Stomach (tissue), 9 donors: ENCODE results near the gene PEDS1. TPM values are rescaled to one million over a fixed set of nuclear protein-coding genes. Genes with fewer than 3 reads are reported as not detected.

Experiments used
- DNase-seq, 2 donors: peaks; one replicate each; pipeline versions ENCODE4 v3.0.0 to v3.0.0-alpha.2; 2013 to 2019
- H3K27ac ChIP-seq, 5 donors: fragments of 200-600 bp in 4 of 5; sonication (generic) in 4 of 5; one replicate each; pipeline ENCODE4 v1.5.1; 2013 to 2019; ENCODE audit warnings: mild to moderate bottlenecking in 1 of 5, moderate library complexity in 1 of 5
- H3K27me3 ChIP-seq, 3 donors: fragments of 200-600 bp; sonication (generic); one replicate each; pipeline ENCODE4 v1.5.1; 2017 to 2019; ENCODE audit warnings: mixed run types in 1 of 3
- H3K36me3 ChIP-seq, 4 donors: fragments of 200-600 bp; sonication (generic); 1 replicate in 3 of 4; 2 replicates in 1 of 4; pipeline ENCODE4 v1.5.1; 2016 to 2019
- H3K4me1 ChIP-seq, 4 donors: fragments of 200-600 bp; sonication (generic); one replicate each; pipeline ENCODE4 v1.5.1; 2016 to 2019
- H3K4me3 ChIP-seq, 4 donors: fragments of 200-600 bp; sonication (generic) in 3 of 4; one replicate each; pipeline ENCODE4 v1.5.1; 2016 to 2019; ENCODE audit warnings: mild to moderate bottlenecking in 1 of 4
- H3K9me3 ChIP-seq, 4 donors: fragments of 200-600 bp; sonication (generic); one replicate each; pipeline ENCODE4 v1.5.1; 2016 to 2019
- EP300 ChIP-seq: sonication (generic); formaldehyde crosslinking; IDR thresholded peaks from one replicate; pipeline ENCODE4 v1.6.1; 2017; ENCODE audit warnings: antibody characterized with exemption
- POLR2A ChIP-seq, 4 donors: fragments of 450-650 bp; IDR thresholded peaks; one replicate each; pipeline ENCODE4 v1.6.1; 2016; ENCODE audit warnings: antibody characterized with exemption in 4 of 4, control low read depth in 2 of 4, mild to moderate bottlenecking in 1 of 4, moderate library complexity in 1 of 4
- POLR2AphosphoS5 ChIP-seq, 3 donors: sonication (generic); formaldehyde crosslinking; IDR thresholded peaks; one replicate each; pipeline ENCODE4 v1.6.1; 2016; ENCODE audit warnings: antibody characterized with exemption in 3 of 3
- WGBS, 5 donors: extraction: QIAGEN DNeasy Blood & Tissue Kit in 3 of 5; methylation state at CpG; one replicate each; pipeline versions ENCODE4 v1.1.5 to v1.1.7; 2013 to 2018; 5-methylcytosine and 5-hydroxymethylcytosine counted together
- intact Hi-C: fragments of 100-400 bp; cut with DNase I; formaldehyde crosslinking; loops from one replicate; pipeline ENCODE4 v1.15.1; 2023; ENCODE audit warnings: low total_unique reads
- polyA plus RNA-seq, 3 donors: library from polyadenylated mRNA; stranded (reverse); fragments of 200-250 nt; gene quantifications; one replicate each; pipeline ENCODE4 v1.2.3, GENCODE V29; 2013
- total RNA-seq, 5 donors: library from RNA; depleted of rRNA; stranded (reverse); fragments of >200 nt; gene quantifications; one replicate each; pipeline versions ENCODE4 v1.1.0 to v1.2.3, GENCODE V29; 2014 to 2016
- TF ChIP-seq, protein P1 (sequence below), 7 experiments: fragments of 450-650 bp in 4 of 7; fragments of 200-600 bp in 3 of 7; sonication (generic) in 3 of 7; IDR thresholded peaks; one replicate each; pipeline ENCODE4 v1.5.1; 2016 to 2019; ENCODE audit warnings: antibody characterized with exemption in 7 of 7, control low read depth in 2 of 7, mild to moderate bottlenecking in 1 of 7
- donor health status: healthy with polysubstance abuse.
- donor health status: Bipolar disorder and iron deficiency.
- donor health status: healthy.

PEDS1 gene
- total and polyA plus RNA-seq, 8 donors = 1.8 to 79.4 (median 17.5) TPM

DNA sequence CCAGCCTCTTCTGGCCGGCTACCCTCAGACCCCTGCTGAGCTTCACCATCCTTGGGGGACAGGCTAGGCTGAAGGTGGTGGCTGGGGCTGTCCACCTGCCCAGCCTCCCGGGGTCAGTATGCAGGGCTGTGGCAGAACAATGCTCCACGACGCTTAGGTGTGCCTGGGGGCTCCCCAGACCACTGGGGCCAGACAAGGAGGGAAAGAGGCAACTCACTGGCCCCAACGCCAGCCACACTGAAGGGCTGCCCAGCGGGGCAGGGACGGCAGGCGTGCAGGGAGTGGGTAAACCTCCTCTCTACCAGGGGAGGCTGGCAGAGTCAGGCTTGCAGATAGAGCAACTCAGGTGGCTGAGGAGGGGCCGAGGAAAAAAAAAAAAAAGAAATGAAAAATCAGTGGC, 29.0 kb downstream of the PEDS1 start:
- Histone ChIP-seq H3K4me3 (no peak overlapping the region), H3K27me3 (no peaks in the 10 kb centered on the region)
- WGBS, 5 donors = 84 to 95% (median 93%) methylated on average over 8 to 9 of the region's 9 CpGs

DNA sequence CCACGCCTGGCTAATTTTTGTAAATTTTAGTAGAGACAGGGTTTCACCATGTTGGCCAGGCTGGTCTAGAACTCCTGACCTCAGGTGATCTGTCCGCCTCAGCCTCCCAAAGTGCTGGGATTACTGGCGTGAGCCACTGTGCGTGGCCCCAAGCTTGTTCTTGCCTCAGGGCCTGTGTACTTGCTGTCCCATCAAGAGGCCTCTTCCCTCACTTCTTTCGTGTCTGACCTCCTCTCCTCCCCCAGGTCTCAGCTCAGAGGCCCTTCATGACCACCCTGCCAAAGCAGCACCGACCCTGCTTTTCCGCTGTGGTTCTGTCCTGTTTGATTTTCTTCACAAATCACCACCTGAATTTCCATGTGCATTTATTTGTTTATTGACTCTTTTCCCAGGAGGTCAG, 30.1 kb downstream of the PEDS1 start:
- TF ChIP-seq, protein P1, sequence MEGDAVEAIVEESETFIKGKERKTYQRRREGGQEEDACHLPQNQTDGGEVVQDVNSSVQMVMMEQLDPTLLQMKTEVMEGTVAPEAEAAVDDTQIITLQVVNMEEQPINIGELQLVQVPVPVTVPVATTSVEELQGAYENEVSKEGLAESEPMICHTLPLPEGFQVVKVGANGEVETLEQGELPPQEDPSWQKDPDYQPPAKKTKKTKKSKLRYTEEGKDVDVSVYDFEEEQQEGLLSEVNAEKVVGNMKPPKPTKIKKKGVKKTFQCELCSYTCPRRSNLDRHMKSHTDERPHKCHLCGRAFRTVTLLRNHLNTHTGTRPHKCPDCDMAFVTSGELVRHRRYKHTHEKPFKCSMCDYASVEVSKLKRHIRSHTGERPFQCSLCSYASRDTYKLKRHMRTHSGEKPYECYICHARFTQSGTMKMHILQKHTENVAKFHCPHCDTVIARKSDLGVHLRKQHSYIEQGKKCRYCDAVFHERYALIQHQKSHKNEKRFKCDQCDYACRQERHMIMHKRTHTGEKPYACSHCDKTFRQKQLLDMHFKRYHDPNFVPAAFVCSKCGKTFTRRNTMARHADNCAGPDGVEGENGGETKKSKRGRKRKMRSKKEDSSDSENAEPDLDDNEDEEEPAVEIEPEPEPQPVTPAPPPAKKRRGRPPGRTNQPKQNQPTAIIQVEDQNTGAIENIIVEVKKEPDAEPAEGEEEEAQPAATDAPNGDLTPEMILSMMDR (IDR thresholded peaks at IDR 0.05) = no peak
- TF ChIP-seq EP300 (no peak), POLR2A (IDR thresholded peaks at IDR 0.05) (no peak), POLR2AphosphoS5 (IDR thresholded peaks at IDR 0.05) (no peak)
- intact Hi-C loops = no loop called here
- no peak overlapping the region for H3K4me3 ChIP-seq
- H3K4me1 ChIP-seq = peaks cover 4 to 23% (median 13%) of the 10 kb centered on the region in 4 donors
- peaks cover 47 to 56% (median 54%) of the 10 kb centered on the region in 4 donors for H3K36me3 ChIP-seq
- H3K9me3 ChIP-seq = no peaks in the 10 kb centered on the region
- no peaks in the 10 kb centered on the region for H3K27me3 ChIP-seq
- WGBS, 5 donors = 89 to 95% (median 92%) methylated on average over 7 of the region's 7 CpGs
- DNase-seq = no peak
- peak overlapping the region in 1 of 5 donors; percentile 79 for H3K27ac ChIP-seq

More for the DNA sequence above, 29.0 kb downstream of the PEDS1 start:
- no peak for DNase-seq
- H3K27ac ChIP-seq = peak overlapping the region in 1 of 5 donors; percentile 79
- peaks cover 57 to 67% (median 65%) of the 10 kb centered on the region in 4 donors for H3K36me3 ChIP-seq
- TF ChIP-seq, protein P1 (IDR thresholded peaks at IDR 0.05) = no peak
- no peak for TF ChIP-seq POLR2A (IDR thresholded peaks at IDR 0.05)
- peaks cover 4 to 29% (median 17%) of the 10 kb centered on the region in 4 donors for H3K4me1 ChIP-seq
- no peaks in the 10 kb centered on the region for H3K9me3 ChIP-seq
- intact Hi-C loops = no loop called here

DNA sequence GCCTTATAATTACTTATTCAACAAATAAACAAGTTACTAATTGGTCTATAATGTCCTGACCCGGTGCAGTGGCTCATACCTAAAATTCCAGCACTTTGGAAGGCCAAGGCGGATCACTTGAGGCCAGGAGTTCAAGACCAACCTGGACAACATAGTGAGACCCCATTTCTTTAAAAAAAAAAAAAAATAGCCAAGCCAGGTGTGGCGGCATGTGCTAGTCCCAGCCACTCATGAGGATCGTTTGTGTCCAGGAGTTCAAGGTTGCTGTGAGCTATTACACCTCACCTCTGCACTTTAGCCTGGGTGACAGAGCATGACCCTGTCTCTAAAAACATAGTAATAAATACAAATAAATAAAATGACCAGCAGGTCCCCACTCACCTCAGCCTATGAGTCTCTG, 30.8 kb downstream of the PEDS1 start:
- no peak overlapping the region for H3K27ac ChIP-seq
- H3K4me1 ChIP-seq = peaks cover 4 to 22% (median 13%) of the 10 kb centered on the region in 4 donors
- DNase-seq = no peak
- H3K36me3 ChIP-seq = peaks cover 40 to 50% (median 47%) of the 10 kb centered on the region in 4 donors
- H3K4me3 ChIP-seq = no peak overlapping the region
- intact Hi-C loops = no loop called here
- WGBS, 5 donors = 79 to 97% (median 93%) methylated on average over 4 of the region's 4 CpGs
- no peaks in the 10 kb centered on the region for H3K27me3 ChIP-seq
- H3K9me3 ChIP-seq = no peaks in the 10 kb centered on the region
- TF ChIP-seq, protein P1 (IDR thresholded peaks at IDR 0.05) = no peak

DNA sequence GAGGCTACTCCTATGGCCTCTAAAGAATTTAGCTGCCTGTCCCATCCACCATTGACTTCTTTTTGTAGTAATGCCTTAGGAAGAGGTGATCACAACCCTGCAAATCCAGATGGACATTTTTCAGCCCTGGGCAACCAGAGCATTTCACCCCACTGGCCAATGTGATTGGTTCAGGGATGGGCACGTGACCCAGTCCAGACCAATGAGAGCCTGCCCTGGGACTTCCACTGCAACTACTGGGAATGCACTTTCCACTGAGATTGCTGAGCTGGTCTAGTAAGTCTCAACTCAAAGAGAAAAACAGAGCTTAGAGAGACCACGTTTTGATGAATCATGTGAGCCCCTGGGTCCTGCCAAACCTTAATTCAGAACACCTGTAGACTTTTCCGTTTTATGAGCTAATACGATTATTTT, 31.7 kb downstream of the PEDS1 start:
- Histone ChIP-seq H3K36me3 (peaks cover 33 to 41% (median 38%) of the 10 kb centered on the region in 4 donors), H3K4me3 (no peak overlapping the region), H3K27ac (peak overlapping the region in 2 of 5 donors; percentile 29 to 30), H3K9me3 (no peaks in the 10 kb centered on the region), H3K4me1 (peaks cover 2 to 19% (median 9%) of the 10 kb centered on the region in 4 donors), H3K27me3 (no peaks in the 10 kb centered on the region)
- TF ChIP-seq, protein P1 (IDR thresholded peaks at IDR 0.05) = no peak
- TF ChIP-seq POLR2A (IDR thresholded peaks at IDR 0.05) = no peak
- TF ChIP-seq POLR2AphosphoS5 (IDR thresholded peaks at IDR 0.05) = no peak
- no peak for TF ChIP-seq EP300
- intact Hi-C loops = no loop called here
- 78 to 87% (median 86%) methylated on average over 4 of the region's 4 CpGs for WGBS, 5 donors
- no peak for DNase-seq
